Measurements from ENCODE around the gene MPHOSPH10. TPM values are rescaled to one million over a fixed set of nuclear protein-coding genes. Genes with fewer than 3 reads are reported as not detected.

MPHOSPH10 gene
- total and polyA plus RNA-seq, 2 of the 4 experiments (the other 2 are of a cell fraction) = 5.4 to 11.2 TPM

- H2AK5ac ChIP-seq (ENCODE audit: low read depth, low read length) = peak overlapping the region; percentile 73
- peak overlapping the region; percentile 67 for H2BK120ac ChIP-seq (ENCODE audit: low read depth, low read length)
- H3K9ac ChIP-seq (ENCODE audit: low read depth, low read length) = peak overlapping the region; percentile 100
- H2BK15ac ChIP-seq (ENCODE audit: low read depth, low read length) = peak overlapping the region; percentile 35; the same call in 1 of the 3 replicates
- dilution Hi-C loops (cut with HindIII; ENCODE audit: low sequenced_read_pairs, unreplicated experiment) (no loop called here), in situ Hi-C loops (cut with MboI; ENCODE audit: low sequenced_read_pairs) (no loop called here), intact Hi-C loops (cut with micrococcal nuclease) (loop anchor here (10.0 kb wide), 1 partner anchor 125 kb away; no protein-coding TSS in a partner anchor)
- peak overlapping the region; percentile 97 for H4K5ac ChIP-seq (ENCODE audit: low read depth, low read length)
- H3K4me3 ChIP-seq (ENCODE audit: insufficient read depth, low read depth, low read length) = peak overlapping the region; percentile 78
- peak overlapping the region; percentile 84 for H3K27ac ChIP-seq (ENCODE audit: insufficient read depth, low read length)
- H4K91ac ChIP-seq (ENCODE audit: insufficient read depth, low read depth, low read length) = peak overlapping the region; percentile 81
- peak overlapping the region; percentile 93 for H3K4ac ChIP-seq (ENCODE audit: low read depth, low read length)
- H3K18ac ChIP-seq (ENCODE audit: low read depth, low read length) = peak overlapping the region; percentile 92
- POLR2A ChIA-PET (ENCODE audit: unreplicated experiment) = no interaction called here
- peaks cover 3% of the 10 kb centered on the region; the same call in 1 of the 2 replicates for H3K4me1 ChIP-seq (ENCODE audit: control insufficient read depth, insufficient read depth, low read length)
- peaks cover 4% of the 10 kb centered on the region; the same call in 1 of the 2 replicates for H3K9me1 ChIP-seq (ENCODE audit: insufficient read depth, low read length)
- CTCF ChIA-PET = no interaction called here
- 0 out of 2 replicates have a peak, but pooled peaks cover 2% of the 10 kb centered on the region for H3K36me3 ChIP-seq (ENCODE audit: control insufficient read depth, insufficient read depth, low read length)
- DNase-seq (peak; percentile 5), ATAC-seq (ENCODE audit: low read depth) (no peak; the same call in 1 of the 2 replicates)
- peak overlapping the region; percentile 96 for H2AFZ ChIP-seq (replicated peaks; ENCODE audit: low read length, poor library complexity)
- peaks cover 6% of the 10 kb centered on the region; the same call in 1 of the 2 replicates for H4K20me1 ChIP-seq (ENCODE audit: insufficient read depth, low read length)
- peak overlapping the region; percentile 63 for H3K4me2 ChIP-seq (ENCODE audit: low read depth, low read length)
- H3K27me3 ChIP-seq (ENCODE audit: control insufficient read depth, insufficient read depth, low read length) = no peaks in the 10 kb centered on the region
- H2BK20ac ChIP-seq (ENCODE audit: low read depth, low read length) = peak overlapping the region; percentile 2; the same call in 1 of the 2 replicates
- no peaks in the 10 kb centered on the region for H3K9me3 ChIP-seq (ENCODE audit: control insufficient read depth, insufficient read depth, low read length)
- peak overlapping the region; percentile 83 for H3K23ac ChIP-seq (ENCODE audit: low read depth, low read length)
- H2BK5ac ChIP-seq (ENCODE audit: low read depth, low read length, poor library complexity, severe bottlenecking) = peak overlapping the region; percentile 93
- H2AK9ac ChIP-seq (replicated peaks; ENCODE audit: low read depth, low read length, poor library complexity) = peak overlapping the region; percentile 95
- WGBS, 2 experiments (ENCODE audit: extremely low coverage in 2 of 2, insufficient read length in 1 of 2) = 0% methylated on average over 2 of the region's 18 CpGs; no CpG with 5 or more reads in 1 of the 2 experiments
- H3K14ac ChIP-seq (replicated peaks; ENCODE audit: low read depth, low read length) = peak overlapping the region; percentile 90
- TSS peak; percentile 33 for BruUV-seq (replicated peaks)
- peaks cover 4 to 25% of the 10 kb centered on the region in 2 experiments; a peak in 3 of 4 replicates for H3K79me1 ChIP-seq (ENCODE audit: low read depth in 1 of 2, low read length in 2 of 2)
- peak overlapping the region; percentile 81 to 96 for H4K8ac ChIP-seq (ENCODE audit: low read depth in 2 of 2, low read length in 2 of 2)
- H3K56ac ChIP-seq (ENCODE audit: extremely low read depth, insufficient read depth, low read length) = peak overlapping the region; percentile 90
- TF ChIP-seq POLR2A (IDR thresholded peaks at IDR 0.05; ENCODE audit: low read depth, low read length) = no peak
- TF ChIP-seq RFX5 (IDR thresholded peaks at IDR 0.05; ENCODE audit: low read depth, low read length) = no peak
- no peak for TF ChIP-seq CHD1 (IDR thresholded peaks at IDR 0.05; ENCODE audit: low read depth, low read length)
- TF ChIP-seq USF2 (IDR thresholded peaks at IDR 0.05; ENCODE audit: low read depth, low read length) = no peak
- no peak for TF ChIP-seq MAFK (IDR thresholded peaks at IDR 0.05; ENCODE audit: low read depth, low read length)
- TF ChIP-seq RAD21 (IDR thresholded peaks at IDR 0.05; ENCODE audit: low read length) = no peak
- TF ChIP-seq MAZ (IDR thresholded peaks at IDR 0.05; ENCODE audit: borderline replicate concordance, low read depth, low read length) = no peak
- TF ChIP-seq SMC3 (IDR thresholded peaks at IDR 0.05; ENCODE audit: low read depth, low read length) = no peak
- TF ChIP-seq CTCF (conservative IDR thresholded peaks at IDR 0.05; ENCODE audit: low read depth, low read length) = no peak
- no peak for TF ChIP-seq BHLHE40 (IDR thresholded peaks at IDR 0.05; ENCODE audit: low read depth, low read length)
- no peak for TF ChIP-seq NFE2L2 (IDR thresholded peaks at IDR 0.05; ENCODE audit: low read depth, low read length)
- TF ChIP-seq CEBPB (IDR thresholded peaks at IDR 0.05; ENCODE audit: low read depth, low read length) = no peak
- no peak for TF ChIP-seq RCOR1 (IDR thresholded peaks at IDR 0.05; ENCODE audit: insufficient replicate concordance, low read length)
- no peak for TF ChIP-seq ELK1 (IDR thresholded peaks at IDR 0.05; ENCODE audit: borderline replicate concordance, low read depth, low read length)
Measured at GRCh38 chr2:71129114-71129901, 1.1 kb upstream of the MPHOSPH10 start.
